AG04450 (cell line): ENCODE measurements around the gene FRMD4B. TPM values are rescaled to one million over a fixed set of nuclear protein-coding genes. Genes with fewer than 3 reads are reported as not detected.

Experiments
- CTCF ChIA-PET: fragments of 300-600, 350-600 bp; formaldehyde crosslinking; extraction: SDS; loops from one replicate; lab custom pipeline; 2022; ENCODE audit warnings: antibody characterized with exemption, inconsistent platforms; lab: Charles Lee
- POLR2A ChIA-PET: fragments of 350-600 bp; formaldehyde crosslinking; extraction: SDS; loops from one replicate; lab custom pipeline; 2021; ENCODE audit warnings: antibody characterized with exemption, inconsistent platforms; lab: Yijun Ruan, JAX
- DNase-seq: peaks from one replicate; pipeline ENCODE4 v3.0.0-alpha.2; 2011; ENCODE audit warnings: low read depth, low spot score
- H3K27ac ChIP-seq: one replicate; pipeline ENCODE4 v1.5.1; 2012; ENCODE audit warnings: low read depth, low read length, control low read depth
- H3K27me3 ChIP-seq: one replicate; pipeline ENCODE4 v1.6.0; 2012; ENCODE audit warnings: low read length; ENCODE audit not compliant: control insufficient read depth, insufficient read depth
- H3K4me3 ChIP-seq: 2 replicates; pipeline ENCODE4 v1.5.1; 2011; ENCODE audit warnings: mild to moderate bottlenecking, low read depth, low read length, control low read depth
- H3K9me3 ChIP-seq: 2 replicates; pipeline ENCODE4 v1.5.1; 2012; ENCODE audit warnings: low read length; ENCODE audit not compliant: control insufficient read depth, insufficient read depth
- CTCF ChIP-seq: IDR thresholded peaks from 2 replicates; pipeline ENCODE4 v1.5.1; 2011; ENCODE audit warnings: low read depth, low read length, control low read depth, inconsistent platforms
- polyA plus RNA-seq: library from polyadenylated mRNA; depleted of rRNA; stranded (reverse); fragments of >200 nt; gene quantifications from 2 replicates; pipeline ENCODE4 v1.2.3, GENCODE V29; 2011

Gene FRMD4B
- polyA plus RNA-seq, 1 experiment = 0.09 TPM

GRCh38 chr3:69232482-69232881, 153.4 kb downstream of the FRMD4B start:
- CTCF ChIA-PET = interaction anchor here (1.0 kb wide), 1 partner anchor 56 kb away, joined by 3 read pairs; no protein-coding TSS in a partner anchor
- no peak overlapping the region for H3K4me3 ChIP-seq
- H3K9me3 ChIP-seq = no peaks in the 10 kb centered on the region
- no peak for TF ChIP-seq CTCF
- H3K27me3 ChIP-seq = peaks cover 3% of the 10 kb centered on the region
- POLR2A ChIA-PET = no interaction called here
- H3K27ac ChIP-seq = no peak overlapping the region
- no peak for DNase-seq

GRCh38 chr3:69231929-69232440, 153.9 kb downstream of the FRMD4B start:
- Histone ChIP-seq H3K27me3 (peaks cover 2% of the 10 kb centered on the region), H3K4me3 (no peak overlapping the region), H3K9me3 (no peaks in the 10 kb centered on the region), H3K27ac (no peak overlapping the region)
- ChIA-PET CTCF (interaction anchor here (0.5 to 1.0 kb wide), 2 partner anchors 56 to 623 kb away, joined by 3 read pairs; no protein-coding TSS in a partner anchor), POLR2A (no interaction called here)
- TF ChIP-seq CTCF = no peak
- no peak for DNase-seq

GRCh38 chr3:69226071-69226470, 159.8 kb downstream of the FRMD4B start:
- CTCF ChIA-PET = no interaction called here
- H3K4me3 ChIP-seq = no peak overlapping the region
- POLR2A ChIA-PET = no interaction called here
- no peak for DNase-seq
- H3K27me3 ChIP-seq = peaks cover 2% of the 10 kb centered on the region
- no peak overlapping the region for H3K27ac ChIP-seq
- no peaks in the 10 kb centered on the region for H3K9me3 ChIP-seq
- no peak for TF ChIP-seq CTCF

GRCh38 chr3:69219101-69219708, 166.7 kb downstream of the FRMD4B start:
- CTCF ChIA-PET = no interaction called here
- no peak for DNase-seq

More at GRCh38 chr3:69219101-69219708, 166.7 kb downstream of the FRMD4B start:
- Histone ChIP-seq H3K27ac (no peak overlapping the region), H3K4me3 (no peak overlapping the region), H3K27me3 (peaks cover 2% of the 10 kb centered on the region), H3K9me3 (no peaks in the 10 kb centered on the region; the same call in 1 of the 2 replicates)
- POLR2A ChIA-PET = interaction anchor here (0.7 kb wide), 1 partner anchor 10 kb away, joined by 3 read pairs; no protein-coding TSS in a partner anchor
- no peak for TF ChIP-seq CTCF
